Neural progenitor cell (in vitro differentiated cells): Measurements from ENCODE around the gene PTCH1.

Source experiments
- CTCF ChIP-seq: fragments of 200-600 bp; sonication (generic); IDR thresholded peaks from 2 replicates; pipeline ENCODE4 v1.5.1; 2017; ENCODE audit warnings: antibody characterized with exemption, mild to moderate bottlenecking
- EZH2 ChIP-seq: fragments of 200-600 bp; sonication (generic); IDR thresholded peaks from 2 replicates; pipeline ENCODE4 v1.6.1; 2017; ENCODE audit warnings: antibody characterized with exemption, mild to moderate bottlenecking, moderate library complexity

DNA sequence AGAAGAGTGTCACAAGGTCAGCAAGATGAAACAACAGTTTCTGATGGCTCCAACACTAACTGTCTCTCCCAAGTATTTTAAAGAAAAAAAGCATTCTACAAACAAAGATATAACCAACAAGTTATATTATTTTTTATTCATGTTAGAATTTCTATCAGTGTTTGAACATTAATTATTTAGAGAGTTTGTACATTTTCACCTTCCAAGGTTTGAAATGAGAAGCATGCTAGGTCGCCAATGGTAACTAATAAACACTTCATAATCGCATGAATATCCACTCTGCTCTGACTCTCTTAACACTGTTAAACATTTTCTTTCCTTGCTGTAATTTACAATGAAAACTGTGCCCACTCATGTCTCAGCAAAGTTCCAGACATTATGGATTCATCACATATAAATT, 73.5 kb downstream of the PTCH1 start:
- TF ChIP-seq CTCF (no peak), EZH2 (no peak)
